GM10248 (cell line): Measurements from ENCODE around the gene ZDHHC19.
"Not testable (repeated sequence)": the region's sequence is repeated elsewhere in the genome, so short reads cannot be mapped to it uniquely, and the experiment has no call there.

ENCODE experiments used
- CTCF ChIA-PET: fragments of 300-600 bp; sonication (Branson Sonifier 250); formaldehyde crosslinking; extraction: SDS; loops from one replicate; lab custom pipeline; 2021; ENCODE audit warnings: antibody characterized with exemption; lab: Yijun Ruan, JAX
- POLR2A ChIA-PET: fragments of 350-650 bp; sonication (Branson Sonifier 250); formaldehyde crosslinking; extraction: SDS; loops from one replicate; lab custom pipeline; 2020; ENCODE audit warnings: antibody characterized with exemption; lab: Yijun Ruan, JAX
- DNase-seq: peaks from one replicate; pipeline ENCODE4 v3.0.0; 2012; ENCODE audit errors: extremely low spot score
- TF ChIP-seq, protein P1 (sequence below): IDR thresholded peaks from 2 replicates; pipeline ENCODE4 v1.5.1; 2012; ENCODE audit warnings: mild to moderate bottlenecking, low read depth; ENCODE audit errors: extremely low read depth, missing control alignments, control extremely low read depth

ZDHHC19 gene

DNA sequence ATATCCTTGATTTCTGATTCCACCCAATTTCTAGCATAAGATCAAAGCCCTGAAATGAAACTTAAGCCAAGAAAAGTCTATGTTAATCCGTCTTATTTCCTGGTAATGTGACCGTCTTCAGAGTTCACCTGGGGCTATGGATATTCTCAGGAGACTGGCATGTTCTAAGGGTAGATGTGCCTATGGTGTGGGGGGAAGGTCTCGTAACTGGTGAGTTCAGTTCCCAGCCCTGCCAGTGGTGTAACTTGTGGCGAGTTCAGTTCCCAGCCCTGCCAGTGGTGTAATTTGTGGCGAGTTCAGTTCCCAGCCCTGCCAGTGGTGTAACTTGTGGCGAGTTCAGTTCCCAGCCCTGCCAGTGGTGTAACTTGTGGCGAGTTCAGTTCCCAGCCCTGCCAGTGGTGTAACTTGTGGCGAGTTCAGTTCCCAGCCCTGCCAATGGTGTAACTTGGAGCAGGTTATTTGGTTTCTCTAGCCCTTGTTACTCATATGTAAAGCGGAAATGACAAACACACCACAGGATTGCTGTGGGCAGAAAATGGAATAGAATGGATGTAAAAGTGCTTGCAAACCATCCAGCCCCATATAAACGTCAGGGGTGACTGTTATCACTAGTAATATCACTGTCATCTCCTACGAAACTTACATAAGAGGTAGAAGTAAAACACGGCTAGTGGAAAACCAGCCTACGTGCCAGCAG is 35.6 kb upstream of the ZDHHC19 start:
- CTCF ChIA-PET, result no interaction called here
- DNase-seq, result no peak
- POLR2A ChIA-PET, result no interaction called here
- TF ChIP-seq, protein P1, sequence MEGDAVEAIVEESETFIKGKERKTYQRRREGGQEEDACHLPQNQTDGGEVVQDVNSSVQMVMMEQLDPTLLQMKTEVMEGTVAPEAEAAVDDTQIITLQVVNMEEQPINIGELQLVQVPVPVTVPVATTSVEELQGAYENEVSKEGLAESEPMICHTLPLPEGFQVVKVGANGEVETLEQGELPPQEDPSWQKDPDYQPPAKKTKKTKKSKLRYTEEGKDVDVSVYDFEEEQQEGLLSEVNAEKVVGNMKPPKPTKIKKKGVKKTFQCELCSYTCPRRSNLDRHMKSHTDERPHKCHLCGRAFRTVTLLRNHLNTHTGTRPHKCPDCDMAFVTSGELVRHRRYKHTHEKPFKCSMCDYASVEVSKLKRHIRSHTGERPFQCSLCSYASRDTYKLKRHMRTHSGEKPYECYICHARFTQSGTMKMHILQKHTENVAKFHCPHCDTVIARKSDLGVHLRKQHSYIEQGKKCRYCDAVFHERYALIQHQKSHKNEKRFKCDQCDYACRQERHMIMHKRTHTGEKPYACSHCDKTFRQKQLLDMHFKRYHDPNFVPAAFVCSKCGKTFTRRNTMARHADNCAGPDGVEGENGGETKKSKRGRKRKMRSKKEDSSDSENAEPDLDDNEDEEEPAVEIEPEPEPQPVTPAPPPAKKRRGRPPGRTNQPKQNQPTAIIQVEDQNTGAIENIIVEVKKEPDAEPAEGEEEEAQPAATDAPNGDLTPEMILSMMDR, result no peak

- DNase-seq, CTCF ChIA-PET, POLR2A ChIA-PET: not testable (repeated sequence)
Measured at GRCh38 chr3:196244166-196244565, 33.0 kb upstream of the ZDHHC19 start.

DNA sequence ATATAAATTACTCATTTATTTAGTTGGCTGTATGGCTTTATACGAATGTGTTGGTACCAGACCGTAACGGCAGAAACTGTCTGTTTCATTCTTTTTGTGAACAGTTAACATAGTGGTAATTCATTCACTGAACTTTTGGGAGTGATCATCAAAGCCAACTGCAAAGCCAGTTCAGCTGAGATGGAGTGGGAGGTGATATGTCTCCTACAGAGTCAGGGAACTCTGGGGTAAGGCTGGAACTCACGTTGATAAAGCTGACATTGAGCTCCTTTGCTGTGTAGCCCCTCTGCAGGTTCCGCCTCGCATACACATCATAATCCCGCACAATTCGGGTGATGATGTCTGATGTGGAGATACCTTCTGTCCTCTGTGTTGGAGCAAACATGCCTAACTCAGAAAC is 30.5 kb upstream of the ZDHHC19 start:
- POLR2A ChIA-PET, result no interaction called here
- no peak for DNase-seq
- TF ChIP-seq, protein P1, result no peak
- CTCF ChIA-PET, result interaction anchor here (1.2 to 3.0 kb wide), 4 partner anchors 9 to 245 kb away, joined by 3 to 18 read pairs (median 4); no protein-coding TSS in a partner anchor

- TF ChIP-seq, protein P1, result no peak
- CTCF ChIA-PET, result interaction anchor here (0.8 to 3.0 kb wide), 2 partner anchors 13 to 28 kb away, joined by 3 to 18 read pairs; no protein-coding TSS in a partner anchor
- POLR2A ChIA-PET, result no interaction called here
- no peak for DNase-seq
Measured at GRCh38 chr3:196240424-196240823, 29.2 kb upstream of the ZDHHC19 start.

DNA sequence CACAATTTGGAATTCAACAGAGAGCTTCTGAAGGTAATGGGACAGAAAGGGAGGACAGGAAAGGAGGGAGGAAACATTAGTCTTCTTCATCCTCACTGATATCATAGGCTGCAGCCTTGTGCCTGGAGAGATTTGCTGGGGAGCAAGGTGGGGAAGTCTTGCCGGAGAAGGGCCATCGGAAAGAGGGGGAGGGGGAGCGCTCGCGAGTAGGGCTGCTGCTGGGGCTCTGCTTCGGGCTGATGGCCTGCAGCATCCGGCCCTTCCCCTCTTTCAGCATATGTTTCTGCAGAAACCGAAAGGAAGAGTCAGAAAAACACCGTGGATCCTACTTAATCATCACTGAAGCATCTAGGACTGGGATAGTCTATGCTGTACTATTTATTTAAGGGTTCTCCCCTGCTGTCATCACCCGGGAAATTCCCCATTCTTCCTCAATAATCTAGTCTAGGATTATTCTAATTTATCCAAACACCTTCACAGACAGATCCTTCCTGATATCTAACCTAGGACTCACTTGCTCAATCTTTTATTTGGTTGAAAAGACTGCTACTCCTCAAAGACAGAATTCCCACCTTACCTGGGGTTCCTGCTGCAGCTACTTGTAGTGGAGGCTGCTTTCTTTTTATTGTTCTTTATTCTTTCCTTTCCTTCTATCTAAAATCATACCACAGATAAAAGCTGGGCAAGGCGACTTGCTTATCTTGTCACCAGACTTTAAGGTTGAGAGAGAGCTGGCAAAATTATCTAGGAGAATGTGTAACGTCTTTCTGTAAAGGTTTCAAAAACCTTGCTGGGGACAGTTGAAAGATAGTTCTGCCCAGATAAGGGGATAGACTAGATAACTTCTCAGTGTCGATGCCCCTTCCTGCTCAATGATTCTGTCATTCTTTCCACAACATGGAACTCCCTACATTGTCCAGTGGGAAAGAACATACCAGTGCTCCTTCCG is 27.7 kb upstream of the ZDHHC19 start:
- DNase-seq, result no peak
- TF ChIP-seq, protein P1, result no peak
- CTCF ChIA-PET, result interaction anchor here (1.4 kb wide), 1 partner anchor 15 kb away, joined by 5 read pairs; no protein-coding TSS in a partner anchor
- POLR2A ChIA-PET, result no interaction called here

DNA sequence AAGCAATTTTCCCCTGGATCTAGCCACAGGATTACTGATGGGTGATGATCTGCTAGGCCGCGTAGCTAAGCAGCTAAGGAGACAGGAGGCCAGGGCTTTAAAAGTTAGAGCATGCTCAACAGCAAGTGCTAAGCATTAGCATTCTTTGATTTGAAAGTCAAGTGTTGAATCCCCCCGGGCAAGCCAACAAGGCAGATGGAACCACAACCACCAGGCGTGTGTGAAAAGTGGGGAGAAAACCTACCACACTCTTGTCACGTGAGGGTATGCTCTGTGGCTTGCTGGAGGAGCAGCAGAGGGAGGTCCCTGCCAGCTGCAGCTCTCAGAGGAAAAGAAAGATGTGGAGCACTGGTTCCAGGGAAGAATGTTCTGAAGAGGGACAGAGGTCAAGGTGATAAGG is 26.0 kb upstream of the ZDHHC19 start:
- CTCF ChIA-PET, result interaction anchor here (1.4 to 1.6 kb wide), 2 partner anchors 17 to 48 kb away, joined by 3 to 4 read pairs; no protein-coding TSS in a partner anchor
- TF ChIP-seq, protein P1, result no peak
- no peak for DNase-seq
- POLR2A ChIA-PET, result no interaction called here
